ENCODE measurements around the gene TTLL10. TPM values are rescaled to one million over a fixed set of nuclear protein-coding genes. Genes with fewer than 3 reads are reported as not detected.

TTLL10 gene
- polyA plus RNA-seq, 1 donor from 2014 or later, result not detected

- H3K9me3 ChIP-seq (ENCODE audit: low read length), result no peaks in the 10 kb centered on the region
- H4K20me1 ChIP-seq (ENCODE audit: insufficient read depth), result no peaks in the 10 kb centered on the region
- H3F3A ChIP-seq (ENCODE audit: insufficient read depth, low read length, poor library complexity, severe bottlenecking), result no peaks in the 10 kb centered on the region
- no peaks in the 10 kb centered on the region for H3K79me2 ChIP-seq (replicated peaks; ENCODE audit: insufficient read depth, low read length)
- H3K4me3 ChIP-seq (ENCODE audit: low read length), result no peak overlapping the region
- no peak for TF ChIP-seq MXI1 (conservative IDR thresholded peaks at IDR 0.05; ENCODE audit: poor library complexity, severe bottlenecking)
- no peak for TF ChIP-seq SMC3 (conservative IDR thresholded peaks at IDR 0.05; ENCODE audit: poor library complexity)
- no peak for TF ChIP-seq EP300 (conservative IDR thresholded peaks at IDR 0.05; ENCODE audit: poor library complexity, severe bottlenecking)
- no peak for TF ChIP-seq RAD21 (conservative IDR thresholded peaks at IDR 0.05)
- TF ChIP-seq POLR2AphosphoS5 (IDR thresholded peaks at IDR 0.05), result no peak
- TF ChIP-seq EZH2 (IDR thresholded peaks at IDR 0.05; ENCODE audit: borderline replicate concordance, insufficient read depth, low read length, poor library complexity, severe bottlenecking), result no peak
- TF ChIP-seq CTCF (IDR thresholded peaks at IDR 0.05; ENCODE audit: poor library complexity, severe bottlenecking), result no peak
- no peak for TF ChIP-seq REST (IDR thresholded peaks at IDR 0.05; ENCODE audit: borderline replicate concordance)
- no peaks in the 10 kb centered on the region for H3K27me3 ChIP-seq (ENCODE audit: insufficient read depth, low read depth, low read length)
- H3K4me2 ChIP-seq (ENCODE audit: low read length), result no peak overlapping the region
- no peaks in the 10 kb centered on the region for H3K36me3 ChIP-seq (ENCODE audit: insufficient read depth, low read length)
- no peak overlapping the region for H2AFZ ChIP-seq (ENCODE audit: low read depth, low read length)
- no peaks in the 10 kb centered on the region for H3K9me2 ChIP-seq (ENCODE audit: insufficient read depth, low read length)
- H3K27ac ChIP-seq (ENCODE audit: low read length), result no peak overlapping the region
- H3K9ac ChIP-seq (ENCODE audit: low read length), result no peak overlapping the region
These were observed 5.2 kb downstream of the TTLL10 start for GRCh38 chr1:1178794-1179331.

- H3K9ac ChIP-seq (ENCODE audit: low read length), result no peak overlapping the region
These were observed 5.8 kb downstream of the TTLL10 start for GRCh38 chr1:1179346-1179982.

More at GRCh38 chr1:1179346-1179982, 5.8 kb downstream of the TTLL10 start:
- H3K79me2 ChIP-seq (replicated peaks; ENCODE audit: insufficient read depth, low read length), result no peaks in the 10 kb centered on the region
- H3K9me2 ChIP-seq (ENCODE audit: insufficient read depth, low read length), result no peaks in the 10 kb centered on the region
- H3F3A ChIP-seq (ENCODE audit: insufficient read depth, low read length, poor library complexity, severe bottlenecking), result no peaks in the 10 kb centered on the region
- H4K20me1 ChIP-seq (ENCODE audit: insufficient read depth), result no peaks in the 10 kb centered on the region
- no peak overlapping the region for H2AFZ ChIP-seq (ENCODE audit: low read depth, low read length)
- no peak overlapping the region for H3K4me2 ChIP-seq (ENCODE audit: low read length)
- TF ChIP-seq EZH2 (IDR thresholded peaks at IDR 0.05; ENCODE audit: borderline replicate concordance, insufficient read depth, low read length, poor library complexity, severe bottlenecking) (no peak), REST (IDR thresholded peaks at IDR 0.05; ENCODE audit: borderline replicate concordance) (no peak), TAF1 (IDR thresholded peaks at IDR 0.05; ENCODE audit: low read depth) (no peak), SMC3 (conservative IDR thresholded peaks at IDR 0.05; ENCODE audit: poor library complexity) (no peak), CTCF (IDR thresholded peaks at IDR 0.05; ENCODE audit: poor library complexity, severe bottlenecking) (no peak), POLR2AphosphoS5 (IDR thresholded peaks at IDR 0.05) (no peak)
- no peaks in the 10 kb centered on the region for H3K9me3 ChIP-seq (ENCODE audit: low read length)
- H3K27ac ChIP-seq (ENCODE audit: low read length), result no peak overlapping the region
- H3K36me3 ChIP-seq (ENCODE audit: insufficient read depth, low read length), result no peaks in the 10 kb centered on the region
- H3K27me3 ChIP-seq (ENCODE audit: insufficient read depth, low read depth, low read length), result no peaks in the 10 kb centered on the region
- H3K4me3 ChIP-seq (ENCODE audit: low read length), result no peak overlapping the region
